ENCODE data around the gene NEK5.
"Not testable (repeated sequence)": the region's sequence is repeated elsewhere in the genome, so short reads cannot be mapped to it uniquely, and the experiment has no call there.

The NEK5 gene

DNA sequence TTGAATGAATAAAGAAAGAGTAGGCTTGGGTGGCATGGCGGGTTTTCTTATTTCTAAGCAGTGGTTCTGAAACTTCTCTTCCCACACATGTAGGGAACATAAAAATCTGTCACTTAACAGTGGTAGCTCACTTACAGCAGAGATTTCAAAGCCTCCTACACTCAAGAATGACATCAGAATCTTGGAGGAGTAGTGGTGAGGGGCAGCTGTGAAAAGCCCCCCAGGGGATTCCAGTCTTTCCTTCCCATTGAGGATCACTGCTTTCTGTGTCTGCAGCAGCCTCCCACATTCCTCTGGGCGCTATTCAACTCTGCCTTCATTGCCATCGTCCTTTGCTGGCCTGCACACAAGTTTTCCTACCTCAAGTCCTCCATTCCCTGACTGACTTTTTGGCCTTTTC lies 8.6 kb upstream of the NEK5 start:
- DNase-seq (ENCODE audit: low read depth in 2 of 2) = no peak

- no peak for DNase-seq (ENCODE audit: low read depth in 2 of 2)
These were observed 7.9 kb upstream of the NEK5 start for GRCh38 chr13:52136763-52137162.

DNA sequence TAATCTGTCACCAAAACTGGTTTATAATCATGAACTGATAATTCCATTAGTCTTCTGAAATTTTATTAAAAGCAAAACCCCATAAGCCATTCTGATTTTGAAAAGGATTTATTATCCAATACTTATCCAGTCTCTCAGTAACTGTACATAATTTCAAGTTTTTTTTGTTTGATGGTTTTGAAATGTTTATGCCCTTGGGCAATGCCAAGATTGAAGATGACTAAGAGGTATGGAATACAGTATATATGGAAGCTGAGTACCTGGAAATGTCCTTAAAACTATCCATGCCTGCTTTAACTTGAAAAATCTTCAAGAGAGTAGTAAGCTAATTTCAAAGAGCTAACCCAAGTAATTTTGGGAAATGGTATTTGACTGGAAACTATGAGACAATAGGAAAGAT lies 1.8 kb upstream of the NEK5 start:
- no peak for DNase-seq (ENCODE audit: low read depth in 2 of 2)

- DNase-seq (ENCODE audit: low read depth in 2 of 2) = peak; percentile 15 to 33
These were observed 830 bp downstream of the NEK5 start for GRCh38 chr13:52127783-52128702.

- DNase-seq (ENCODE audit: low read depth in 2 of 2) = no peak
These were observed 1.5 kb downstream of the NEK5 start for GRCh38 chr13:52127378-52127777.

- DNase-seq (ENCODE audit: low read depth in 2 of 2) = no peak
These were observed 3.3 kb downstream of the NEK5 start for GRCh38 chr13:52125547-52125946.

GRCh38 chr13:52118595-52118994 lies 10.3 kb downstream of the NEK5 start:
- DNase-seq (ENCODE audit: low read depth in 2 of 2) = no peak

- no peak for DNase-seq (ENCODE audit: low read depth in 2 of 2)
These were observed 10.8 kb downstream of the NEK5 start for GRCh38 chr13:52118095-52118494.

GRCh38 chr13:52112591-52112990 lies 16.3 kb downstream of the NEK5 start:
- no peak for DNase-seq (ENCODE audit: low read depth in 2 of 2)

DNA sequence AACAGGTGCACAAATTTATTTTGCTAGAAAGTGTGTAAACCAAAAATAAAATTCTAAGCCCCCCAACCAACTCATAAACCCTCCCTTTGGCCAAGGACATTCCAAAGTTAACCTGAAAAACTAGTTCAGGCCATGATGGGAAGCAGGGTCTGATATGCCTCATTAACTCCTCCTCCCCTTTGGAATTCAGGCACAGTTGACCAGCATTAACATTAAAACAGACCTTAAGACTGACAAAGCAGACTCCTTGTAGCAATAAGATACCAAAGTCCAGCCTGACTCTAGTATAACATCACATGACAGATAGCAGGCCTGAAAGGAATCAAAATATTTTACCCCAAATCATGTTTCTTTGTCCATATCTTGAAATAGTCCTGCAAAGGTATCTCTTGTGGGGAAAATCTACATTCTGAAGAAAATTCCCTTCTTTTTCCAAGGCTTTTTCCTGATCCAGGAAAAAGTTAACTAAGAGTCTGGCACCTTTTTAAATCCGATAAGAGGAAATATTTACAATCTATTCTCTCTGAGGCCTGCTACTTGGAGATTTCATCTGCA lies 19.7 kb downstream of the NEK5 start:
- DNase-seq (ENCODE audit: low read depth in 2 of 2) = no peak

- DNase-seq (ENCODE audit: low read depth in 2 of 2) = no peak
These were observed 23.0 kb downstream of the NEK5 start for GRCh38 chr13:52105841-52106240.

- DNase-seq (ENCODE audit: low read depth in 2 of 2) = no peak
These were observed 24.2 kb downstream of the NEK5 start for GRCh38 chr13:52104624-52105023.

GRCh38 chr13:52103386-52103785 lies 25.5 kb downstream of the NEK5 start:
- DNase-seq (ENCODE audit: low read depth in 2 of 2) = no peak

GRCh38 chr13:52102423-52102822 lies 26.4 kb downstream of the NEK5 start:
- not testable (repeated sequence) for DNase-seq (ENCODE audit: low read depth in 2 of 2)

GRCh38 chr13:52097197-52097596 lies 31.7 kb downstream of the NEK5 start:
- no peak for DNase-seq (ENCODE audit: low read depth in 2 of 2)

- DNase-seq (ENCODE audit: low read depth in 2 of 2) = no peak
These were observed 32.1 kb downstream of the NEK5 start for GRCh38 chr13:52096748-52097147.

GRCh38 chr13:52096062-52096461 lies 32.8 kb downstream of the NEK5 start:
- DNase-seq (ENCODE audit: low read depth in 2 of 2) = no peak

GRCh38 chr13:52092087-52092486 lies 36.8 kb downstream of the NEK5 start:
- DNase-seq (ENCODE audit: low read depth in 2 of 2) = no peak

- DNase-seq (ENCODE audit: low read depth in 2 of 2) = no peak
These were observed 37.4 kb downstream of the NEK5 start for GRCh38 chr13:52091473-52091872.

DNA sequence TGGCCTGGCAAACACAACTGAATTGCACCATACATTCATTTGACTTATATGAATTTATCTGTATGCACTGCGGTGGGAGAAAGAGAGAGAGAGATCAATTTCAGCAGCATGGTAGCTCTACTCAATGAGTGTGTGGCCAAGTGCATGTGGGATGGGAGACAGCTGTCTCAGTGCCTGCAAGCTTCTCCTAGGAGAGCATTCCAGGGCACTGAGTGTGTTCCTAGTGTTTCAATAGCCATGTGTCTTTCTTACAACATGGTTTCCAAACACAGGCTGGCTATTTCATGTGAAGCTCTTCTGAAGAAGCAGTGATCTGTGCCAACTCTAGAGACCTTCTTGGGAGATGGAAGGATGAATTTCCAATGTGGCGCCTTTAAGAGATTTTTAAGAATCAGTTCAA lies 43.5 kb downstream of the NEK5 start:
- no peak for DNase-seq (ENCODE audit: low read depth in 2 of 2)

DNA sequence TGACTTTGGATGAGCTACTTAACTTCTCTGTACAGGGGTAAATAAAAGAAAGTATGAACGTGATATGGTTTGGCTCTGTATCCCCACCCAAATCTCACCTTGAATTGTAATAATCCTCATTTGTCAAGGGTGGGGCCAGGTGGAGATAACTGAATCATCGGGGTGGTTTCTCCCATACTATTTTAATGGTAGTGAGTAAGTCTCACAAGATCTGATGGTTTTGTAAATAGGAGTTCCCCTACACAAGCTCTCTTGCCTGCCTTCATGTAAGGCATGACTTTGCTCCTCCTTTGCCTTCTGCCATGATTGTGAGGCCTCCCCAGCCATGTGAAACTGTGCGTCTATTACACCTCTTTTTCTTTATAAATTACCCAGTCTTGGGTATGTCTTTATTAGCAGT lies 43.9 kb downstream of the NEK5 start:
- not testable (repeated sequence) for DNase-seq (ENCODE audit: low read depth in 2 of 2)

GRCh38 chr13:52082601-52083000 lies 46.3 kb downstream of the NEK5 start:
- DNase-seq (ENCODE audit: low read depth in 2 of 2) = no peak

GRCh38 chr13:52079891-52080290 lies 49.0 kb downstream of the NEK5 start:
- not testable (repeated sequence) for DNase-seq (ENCODE audit: low read depth in 2 of 2)

All from stimulated activated CD8-positive, alpha-beta memory T cell treated with anti-CD3 and anti-CD28 coated beads, Interleukin-7, amount 100 ng/mL, for 4 hours (primary cell).